SK-N-SH (cell line): ENCODE measurements around the gene DSG2. TPM values are rescaled to one million over a fixed set of nuclear protein-coding genes. Genes with fewer than 3 reads are reported as not detected.

Experiments
- CTCF ChIA-PET: fragments of 300-600, 350-600 bp; formaldehyde crosslinking; extraction: SDS; loops from one replicate; lab custom pipeline; 2021; lab: Yijun Ruan, JAX
- POLR2A ChIA-PET: fragments of 350-600 bp; sonication (Branson Sonifier 250); formaldehyde crosslinking; extraction: SDS; loops from one replicate; lab custom pipeline; 2020; ENCODE audit warnings: antibody characterized with exemption, inconsistent platforms; lab: Yijun Ruan, JAX
- DNase-seq: peaks from one replicate; pipeline ENCODE4 v3.0.0; 2012
- H2AFZ ChIP-seq: fragments of 200-600 bp; sonication (generic); 2 replicates; pipeline ENCODE4 v1.8.1; 2016; ENCODE audit warnings: antibody characterized with exemption, mild to moderate bottlenecking, low read depth
- H3F3A ChIP-seq: fragments of 200-600 bp; sonication (generic); replicated peaks from 2 replicates; pipeline ENCODE3; 2016; ENCODE audit warnings: antibody characterized with exemption, mild to moderate bottlenecking; ENCODE audit not compliant: insufficient read depth
- H3K27ac ChIP-seq, 2 experiments: fragments of 200-500 bp in 1 of 2; fragments of 200-600 bp in 1 of 2; sonication (Bioruptor generic) in 1 of 2; sonication (generic), shearing (Covaris generic) in 1 of 2; 2 replicates each; pipeline versions ENCODE4 v1.5.1 to v1.6.1; 2014 to 2016; ENCODE audit warnings: low read depth in 2 of 2, inconsistent platforms in 1 of 2, low read length in 1 of 2, mild to moderate bottlenecking in 1 of 2, mixed read lengths in 1 of 2
- H3K27me3 ChIP-seq: fragments of 200-600 bp; sonication (generic), shearing (Covaris generic); 2 replicates; pipeline ENCODE4 v1.6.1; 2016; ENCODE audit warnings: mixed run types; ENCODE audit not compliant: insufficient read depth
- H3K36me3 ChIP-seq, 2 experiments: fragments of 200-500 bp in 1 of 2; fragments of 200-600 bp in 1 of 2; sonication (Bioruptor generic) in 1 of 2; sonication (generic) in 1 of 2; replicated peaks in 1 of 2; 2 replicates each; pipeline versions ENCODE3 to v1.5.1; 2014 to 2016; ENCODE audit warnings: low read length in 1 of 2, mild to moderate bottlenecking in 1 of 2; ENCODE audit not compliant: insufficient read depth in 2 of 2, control insufficient read depth in 1 of 2
- H3K4me1 ChIP-seq, 2 experiments: fragments of 200-500 bp in 1 of 2; fragments of 200-600 bp in 1 of 2; sonication (Bioruptor generic) in 1 of 2; sonication (generic), shearing (Covaris generic) in 1 of 2; 2 replicates each; pipeline versions ENCODE4 v1.5.1 to v1.6.1; 2014 to 2016; ENCODE audit warnings: low read depth in 1 of 2, low read length in 1 of 2, mixed run types in 1 of 2; ENCODE audit not compliant: insufficient read depth in 2 of 2, control insufficient read depth in 1 of 2
- H3K4me2 ChIP-seq: fragments of 200-600 bp; sonication (generic), shearing (Covaris generic); 2 replicates; pipeline ENCODE4 v1.6.1; 2017; ENCODE audit warnings: mixed run types
- H3K4me3 ChIP-seq, 2 experiments: fragments of 200-500 bp in 1 of 2; fragments of 200-600 bp in 1 of 2; sonication (Bioruptor generic) in 1 of 2; sonication (generic), shearing (Covaris generic) in 1 of 2; 2 replicates each; pipeline versions ENCODE4 v1.5.1 to v1.8.1; 2014 to 2016; ENCODE audit warnings: low read depth in 2 of 2, inconsistent platforms in 1 of 2, low read length in 1 of 2, mild to moderate bottlenecking in 1 of 2, mixed read lengths in 1 of 2, moderate library complexity in 1 of 2
- H3K79me2 ChIP-seq: fragments of 200-600 bp; sonication (generic); 2 replicates; pipeline ENCODE4 v1.8.1; 2017; ENCODE audit warnings: mild to moderate bottlenecking; ENCODE audit not compliant: insufficient read depth
- H3K9ac ChIP-seq: fragments of 200-600 bp; sonication (generic); 2 replicates; pipeline ENCODE4 v1.6.1; 2017; ENCODE audit warnings: mixed run types
- H3K9me2 ChIP-seq: fragments of 200-600 bp; sonication (generic); 2 replicates; pipeline ENCODE4 v1.6.1; 2017; ENCODE audit warnings: mixed run types
- H3K9me3 ChIP-seq: fragments of 200-600 bp; sonication (generic); 2 replicates; pipeline ENCODE4 v1.6.1; 2017; ENCODE audit warnings: mixed run types, mild to moderate bottlenecking, moderate library complexity
- H4K20me1 ChIP-seq: fragments of 200-600 bp; sonication (generic); 2 replicates; pipeline ENCODE4 v1.6.1; 2017; ENCODE audit warnings: mild to moderate bottlenecking, mixed run types; ENCODE audit not compliant: insufficient read depth
- CHD2 ChIP-seq: fragments of 150-350 bp; IDR thresholded peaks from 2 replicates; pipeline ENCODE4 v1.6.1; 2018; ENCODE audit warnings: low read length; ENCODE audit not compliant: partially characterized antibody
- ELF1 ChIP-seq: IDR thresholded peaks from 2 replicates; pipeline ENCODE4 v1.4.0; 2012
- EP300 ChIP-seq, 2 experiments: IDR thresholded peaks; 2 replicates each; pipeline versions ENCODE4 v1.4.0 to v1.6.1; 2012; ENCODE audit warnings: borderline replicate concordance in 1 of 2, low read depth in 1 of 2, low read length in 1 of 2
- EZH2phosphoT487 ChIP-seq: fragments of 200-600 bp; sonication (generic); IDR thresholded peaks from 2 replicates; pipeline ENCODE4 v1.6.1; 2017; ENCODE audit warnings: low read depth, mixed run types, mild to moderate bottlenecking, antibody characterized with exemption, moderate library complexity, borderline replicate concordance
- FOSL2 ChIP-seq: IDR thresholded peaks from 2 replicates; pipeline ENCODE4 v1.4.0; 2012; ENCODE audit warnings: low read depth, mild to moderate bottlenecking, moderate library complexity, borderline replicate concordance
- FOXJ3 ChIP-seq: sonication (generic); formaldehyde crosslinking; IDR thresholded peaks from 2 replicates; pipeline ENCODE4 v1.5.1; 2020; ENCODE audit warnings: mild to moderate bottlenecking, missing genetic modification reagents
- FOXM1 ChIP-seq: IDR thresholded peaks from 2 replicates; pipeline ENCODE4 v1.4.0; 2012; ENCODE audit warnings: low read depth, mild to moderate bottlenecking
- GABPA ChIP-seq: IDR thresholded peaks from 2 replicates; pipeline ENCODE4 v1.4.0; 2012; ENCODE audit warnings: low read depth, mild to moderate bottlenecking
- JUND ChIP-seq: IDR thresholded peaks from 2 replicates; pipeline ENCODE4 v1.4.0; 2012
- MAX ChIP-seq: IDR thresholded peaks from 2 replicates; pipeline ENCODE4 v1.4.0; 2012; ENCODE audit warnings: low read depth
- MEF2A ChIP-seq: IDR thresholded peaks from 2 replicates; pipeline ENCODE4 v1.4.0; 2012; ENCODE audit warnings: low read depth, borderline replicate concordance
- MXI1 ChIP-seq: IDR thresholded peaks from 2 replicates; pipeline ENCODE4 v1.6.1; 2012; ENCODE audit warnings: mild to moderate bottlenecking, low read depth, low read length, improper control_type of control experiment
- NRF1 ChIP-seq: IDR thresholded peaks from 2 replicates; pipeline ENCODE4 v1.6.1; 2012; ENCODE audit warnings: low read depth, mild to moderate bottlenecking, low read length
- POLR2AphosphoS5 ChIP-seq: IDR thresholded peaks from 2 replicates; pipeline ENCODE4 v1.6.1; 2012; ENCODE audit warnings: low read depth, low read length
- RAD21 ChIP-seq: IDR thresholded peaks from 2 replicates; pipeline ENCODE4 v1.6.1; 2012; ENCODE audit warnings: mild to moderate bottlenecking, low read length
- RCOR1 ChIP-seq: fragments of 150-350 bp; IDR thresholded peaks from 2 replicates; pipeline ENCODE4 v1.6.1; 2017; ENCODE audit warnings: antibody characterized with exemption, low read length
- RXRA ChIP-seq: IDR thresholded peaks from 2 replicates; pipeline ENCODE4 v1.4.0; 2012; ENCODE audit warnings: low read depth, mild to moderate bottlenecking, borderline replicate concordance
- SIN3A ChIP-seq: IDR thresholded peaks from 2 replicates; pipeline ENCODE4 v1.6.1; 2012; ENCODE audit warnings: low read depth, mild to moderate bottlenecking, low read length, moderate library complexity, borderline replicate concordance
- SMC3 ChIP-seq: IDR thresholded peaks from 2 replicates; pipeline ENCODE4 v1.6.1; 2012; ENCODE audit warnings: low read depth, low read length, improper control_type of control experiment
- TAF1 ChIP-seq: IDR thresholded peaks from 2 replicates; pipeline ENCODE4 v1.6.1; 2012; ENCODE audit warnings: low read depth, mild to moderate bottlenecking, low read length, moderate library complexity, borderline replicate concordance
- TEAD4 ChIP-seq: IDR thresholded peaks from 2 replicates; pipeline ENCODE4 v1.4.0; 2012; ENCODE audit warnings: mild to moderate bottlenecking, borderline replicate concordance; ENCODE audit not compliant: insufficient read depth
- USF1 ChIP-seq: IDR thresholded peaks from 2 replicates; pipeline ENCODE4 v1.4.0; 2012; ENCODE audit warnings: low read depth, borderline replicate concordance
- USF2 ChIP-seq: fragments of 150-350 bp; IDR thresholded peaks from 2 replicates; pipeline ENCODE4 v1.6.1; 2017; ENCODE audit warnings: antibody characterized with exemption, low read length, low read depth, borderline replicate concordance
- YY1 ChIP-seq: IDR thresholded peaks from 2 replicates; pipeline ENCODE4 v1.4.0; 2012; ENCODE audit warnings: low read depth, mild to moderate bottlenecking
- WGBS: methylation state at CpG from one replicate; pipeline ENCODE4 v1.1.6; 2017; ENCODE audit warnings: low lambda C conversion rate; 5-methylcytosine and 5-hydroxymethylcytosine counted together
- polyA plus RNA-seq, 3 experiments: library from polyadenylated mRNA; depleted of rRNA; stranded (reverse); fragments of >200 nt; gene quantifications; 2 replicates each; pipeline ENCODE4 v1.2.3, GENCODE V29; 2012
- TF ChIP-seq, protein P1 (sequence below): fragments of 200-600 bp; sonication (generic); IDR thresholded peaks from 2 replicates; pipeline ENCODE4 v1.6.1; 2017; ENCODE audit warnings: antibody characterized with exemption, mild to moderate bottlenecking, moderate library complexity

DSG2 gene
- polyA plus RNA-seq, 1 of the 3 experiments (the other 2 are of a cell fraction) = not detected

- WGBS = 18% methylated on average over 10 of the region's 10 CpGs
- Histone ChIP-seq H3K79me2 (no peaks in the 10 kb centered on the region), H3K9me2 (no peaks in the 10 kb centered on the region), H2AFZ (no peak overlapping the region), H3K36me3 (no peaks in the 10 kb centered on the region), H3K9ac (no peak overlapping the region), H3K9me3 (no peaks in the 10 kb centered on the region), H4K20me1 (no peaks in the 10 kb centered on the region), H3K4me2 (no peak overlapping the region), H3K27me3 (peaks cover 38% of the 10 kb centered on the region), H3K27ac (no peak overlapping the region), H3K4me3 (no peak overlapping the region), H3F3A (no peaks in the 10 kb centered on the region), H3K4me1 (no peaks in the 10 kb centered on the region)
- no peak for DNase-seq
- ChIA-PET CTCF (no interaction called here), POLR2A (no interaction called here)
- TF ChIP-seq, protein P1, sequence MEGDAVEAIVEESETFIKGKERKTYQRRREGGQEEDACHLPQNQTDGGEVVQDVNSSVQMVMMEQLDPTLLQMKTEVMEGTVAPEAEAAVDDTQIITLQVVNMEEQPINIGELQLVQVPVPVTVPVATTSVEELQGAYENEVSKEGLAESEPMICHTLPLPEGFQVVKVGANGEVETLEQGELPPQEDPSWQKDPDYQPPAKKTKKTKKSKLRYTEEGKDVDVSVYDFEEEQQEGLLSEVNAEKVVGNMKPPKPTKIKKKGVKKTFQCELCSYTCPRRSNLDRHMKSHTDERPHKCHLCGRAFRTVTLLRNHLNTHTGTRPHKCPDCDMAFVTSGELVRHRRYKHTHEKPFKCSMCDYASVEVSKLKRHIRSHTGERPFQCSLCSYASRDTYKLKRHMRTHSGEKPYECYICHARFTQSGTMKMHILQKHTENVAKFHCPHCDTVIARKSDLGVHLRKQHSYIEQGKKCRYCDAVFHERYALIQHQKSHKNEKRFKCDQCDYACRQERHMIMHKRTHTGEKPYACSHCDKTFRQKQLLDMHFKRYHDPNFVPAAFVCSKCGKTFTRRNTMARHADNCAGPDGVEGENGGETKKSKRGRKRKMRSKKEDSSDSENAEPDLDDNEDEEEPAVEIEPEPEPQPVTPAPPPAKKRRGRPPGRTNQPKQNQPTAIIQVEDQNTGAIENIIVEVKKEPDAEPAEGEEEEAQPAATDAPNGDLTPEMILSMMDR = no peak
- TF ChIP-seq RCOR1 (no peak), POLR2AphosphoS5 (no peak), ELF1 (no peak), NRF1 (no peak), USF2 (no peak), CHD2 (no peak), FOXM1 (no peak), TEAD4 (no peak), JUND (no peak), RAD21 (no peak), FOXJ3 (CRISPR knock-in tag) (no peak), RXRA (no peak), EP300 (IDR thresholded peaks at IDR 0.05; ENCODE audit: borderline replicate concordance in 1 of 2, low read depth in 1 of 2, low read length in 1 of 2) (no peak), EZH2phosphoT487 (no peak), YY1 (no peak)
Observed at GRCh38 chr18:31504455-31505147, 6.6 kb downstream of the DSG2 start.

DNA sequence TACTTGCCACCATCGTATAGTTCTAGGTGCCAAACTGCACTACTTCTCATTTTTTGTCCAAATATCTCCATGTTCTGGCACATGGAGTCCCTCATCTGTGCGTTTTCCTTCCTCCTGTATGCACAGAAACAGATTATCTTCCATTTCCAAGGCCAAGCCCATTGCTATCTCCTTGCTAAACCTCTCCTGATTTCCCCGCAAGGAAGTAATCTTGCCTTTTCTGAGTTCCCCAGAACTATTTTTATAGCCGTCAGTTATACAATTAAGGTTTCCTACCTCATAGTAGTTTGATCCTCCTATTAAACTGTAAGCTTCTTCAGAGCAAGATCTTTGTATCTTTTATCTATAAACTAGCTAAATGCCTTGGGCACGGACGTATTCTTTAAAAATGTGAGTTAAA lies 7.2 kb downstream of the DSG2 start:
- H4K20me1 ChIP-seq = no peaks in the 10 kb centered on the region
- no peak overlapping the region for H3K4me2 ChIP-seq
- ChIA-PET POLR2A (no interaction called here), CTCF (no interaction called here)
- 12% methylated on average over 6 of the region's 6 CpGs for WGBS
- H3K9me2 ChIP-seq = no peaks in the 10 kb centered on the region
- H3K36me3 ChIP-seq = no peaks in the 10 kb centered on the region
- H3K9me3 ChIP-seq = no peaks in the 10 kb centered on the region
- no peak overlapping the region for H3K27ac ChIP-seq
- no peaks in the 10 kb centered on the region for H3K79me2 ChIP-seq
- peaks cover 34% of the 10 kb centered on the region for H3K27me3 ChIP-seq
- H3K4me3 ChIP-seq = no peak overlapping the region
- no peaks in the 10 kb centered on the region for H3K4me1 ChIP-seq
- no peak for DNase-seq
- H2AFZ ChIP-seq = no peak overlapping the region
- H3K9ac ChIP-seq = no peak overlapping the region
- no peaks in the 10 kb centered on the region for H3F3A ChIP-seq
- TF ChIP-seq MAX (no peak), GABPA (no peak), RXRA (no peak), SIN3A (no peak), MXI1 (no peak), USF1 (no peak), YY1 (no peak), MEF2A (no peak), FOSL2 (no peak), NRF1 (no peak), TAF1 (no peak), POLR2AphosphoS5 (no peak), SMC3 (no peak), EZH2phosphoT487 (no peak)
